Nephron (organoid): Measurements from ENCODE around the gene RTN1.

Source experiments
- H3K27ac Mint-ChIP-seq, 3 experiments: 2 replicates each; pipeline ENCODE4 v1.8.0; 2020; ENCODE audit warnings: mixed read lengths in 3 of 3, mild to moderate bottlenecking in 2 of 3, moderate library complexity in 1 of 3
- H3K27me3 Mint-ChIP-seq: 2 replicates; pipeline ENCODE4 v1.8.0; 2021; ENCODE audit warnings: low read depth, mild to moderate bottlenecking, moderate library complexity, mixed read lengths
- H3K36me3 Mint-ChIP-seq: 2 replicates; pipeline ENCODE4 v1.8.0; 2020; ENCODE audit warnings: low read depth, mixed read lengths
- H3K4me1 Mint-ChIP-seq: 2 replicates; pipeline ENCODE4 v1.8.0; 2020; ENCODE audit warnings: mixed read lengths
- H3K4me3 Mint-ChIP-seq, 3 experiments: 2 replicates each; pipeline ENCODE4 v1.8.0; 2020; ENCODE audit warnings: mild to moderate bottlenecking in 3 of 3, mixed read lengths in 3 of 3, moderate library complexity in 2 of 3
- H3K9me3 Mint-ChIP-seq: 2 replicates; pipeline ENCODE4 v1.8.0; 2020; ENCODE audit warnings: mixed read lengths
- CTCF ChIP-seq, 3 experiments: fragments of 200-600 bp; sonication (generic); IDR thresholded peaks; one replicate each; pipeline ENCODE4 v1.5.0; 2021; ENCODE audit warnings: antibody characterized with exemption in 3 of 3; ENCODE audit not compliant: unreplicated experiment in 3 of 3

Gene RTN1

GRCh38 chr14:59768855-59769375 is 101.7 kb downstream of the RTN1 start:
- Mint-ChIP-seq H3K27ac (no peak overlapping the region), H3K4me3 (no peak overlapping the region), H3K9me3 (peaks cover under 1% of the 10 kb centered on the region), H3K4me1 (peaks cover 11% of the 10 kb centered on the region), H3K27me3 (peaks cover 5% of the 10 kb centered on the region), H3K36me3 (no peaks in the 10 kb centered on the region)
- TF ChIP-seq CTCF (IDR thresholded peaks at IDR 0.05; ENCODE audit: unreplicated experiment in 3 of 3) = no peak

GRCh38 chr14:59761851-59762250 is 108.7 kb downstream of the RTN1 start:
- no peak for TF ChIP-seq CTCF (IDR thresholded peaks at IDR 0.05; ENCODE audit: unreplicated experiment in 3 of 3)
- peaks cover 7% of the 10 kb centered on the region for H3K9me3 Mint-ChIP-seq
- no peak overlapping the region for H3K27ac Mint-ChIP-seq
- no peak overlapping the region for H3K4me3 Mint-ChIP-seq
- H3K36me3 Mint-ChIP-seq = no peaks in the 10 kb centered on the region
- H3K4me1 Mint-ChIP-seq = no peaks in the 10 kb centered on the region
- peaks cover 8% of the 10 kb centered on the region for H3K27me3 Mint-ChIP-seq

GRCh38 chr14:59755409-59756135 is 115.0 kb downstream of the RTN1 start:
- no peaks in the 10 kb centered on the region for H3K36me3 Mint-ChIP-seq
- H3K9me3 Mint-ChIP-seq = no peaks in the 10 kb centered on the region
- H3K27ac Mint-ChIP-seq = peak overlapping the region in 1 of 3 experiments; percentile 44
- TF ChIP-seq CTCF (IDR thresholded peaks at IDR 0.05; ENCODE audit: unreplicated experiment in 3 of 3) = no peak
- no peak overlapping the region for H3K4me3 Mint-ChIP-seq
- H3K27me3 Mint-ChIP-seq = peaks cover 5% of the 10 kb centered on the region
- H3K4me1 Mint-ChIP-seq = no peaks in the 10 kb centered on the region

GRCh38 chr14:59754256-59754655 is 116.3 kb downstream of the RTN1 start:
- Mint-ChIP-seq H3K36me3 (no peaks in the 10 kb centered on the region), H3K4me3 (no peak overlapping the region), H3K9me3 (no peaks in the 10 kb centered on the region), H3K4me1 (no peaks in the 10 kb centered on the region), H3K27ac (no peak overlapping the region), H3K27me3 (peaks cover 5% of the 10 kb centered on the region)
- no peak for TF ChIP-seq CTCF (IDR thresholded peaks at IDR 0.05; ENCODE audit: unreplicated experiment in 3 of 3)

- H3K4me3 Mint-ChIP-seq = no peak overlapping the region
- H3K9me3 Mint-ChIP-seq = no peaks in the 10 kb centered on the region
- no peak overlapping the region for H3K27ac Mint-ChIP-seq
- TF ChIP-seq CTCF (IDR thresholded peaks at IDR 0.05; ENCODE audit: unreplicated experiment in 3 of 3) = no peak
- no peaks in the 10 kb centered on the region for H3K4me1 Mint-ChIP-seq
- peaks cover 5% of the 10 kb centered on the region for H3K27me3 Mint-ChIP-seq
- H3K36me3 Mint-ChIP-seq = no peaks in the 10 kb centered on the region
Observed at GRCh38 chr14:59753512-59753911, 117.1 kb downstream of the RTN1 start.

- peaks cover 4% of the 10 kb centered on the region for H3K27me3 Mint-ChIP-seq
- TF ChIP-seq CTCF (IDR thresholded peaks at IDR 0.05; ENCODE audit: unreplicated experiment in 3 of 3) = no peak
- no peaks in the 10 kb centered on the region for H3K36me3 Mint-ChIP-seq
- no peaks in the 10 kb centered on the region for H3K4me1 Mint-ChIP-seq
- no peaks in the 10 kb centered on the region for H3K9me3 Mint-ChIP-seq
- no peak overlapping the region for H3K27ac Mint-ChIP-seq
- no peak overlapping the region for H3K4me3 Mint-ChIP-seq
Observed at GRCh38 chr14:59751578-59751977, 119.0 kb downstream of the RTN1 start.
